Measurements from ENCODE around the gene CAMK1D. TPM values are rescaled to one million over a fixed set of nuclear protein-coding genes. Genes with fewer than 3 reads are reported as not detected.
A peak's percentile ranks its signal among the peaks of the same experiment; 100 is the strongest.

Gene CAMK1D
- total and polyA plus RNA-seq, 2 of the 4 experiments (the other 2 are of a cell fraction) = 5.0 to 5.3 TPM

- BruUV-seq (replicated peaks) = no TSS peak
- H3K9me3 ChIP-seq (ENCODE audit: control insufficient read depth, insufficient read depth, low read length) = no peaks in the 10 kb centered on the region
- H3K4me3 ChIP-seq (ENCODE audit: insufficient read depth, low read depth, low read length) = no peak overlapping the region
- no peaks in the 10 kb centered on the region for H4K20me1 ChIP-seq (ENCODE audit: insufficient read depth, low read length)
- H3K23ac ChIP-seq (ENCODE audit: low read depth, low read length) = no peak overlapping the region
- no peak overlapping the region for H3K4ac ChIP-seq (ENCODE audit: low read depth, low read length)
- H4K5ac ChIP-seq (ENCODE audit: low read depth, low read length) = no peak overlapping the region
- dilution Hi-C loops (cut with HindIII; ENCODE audit: low sequenced_read_pairs, unreplicated experiment) (no loop called here), in situ Hi-C loops (cut with MboI; ENCODE audit: low sequenced_read_pairs) (no loop called here), intact Hi-C loops (cut with micrococcal nuclease) (no loop called here)
- 80% methylated on average over 1 of the region's 22 CpGs; no CpG with 5 or more reads in 1 of the 2 experiments for WGBS, 2 experiments (ENCODE audit: extremely low coverage in 2 of 2, insufficient read length in 1 of 2)
- TF ChIP-seq CEBPB (IDR thresholded peaks at IDR 0.05; ENCODE audit: low read depth, low read length) (no peak), MAFK (IDR thresholded peaks at IDR 0.05; ENCODE audit: low read depth, low read length) (no peak), MXI1 (IDR thresholded peaks at IDR 0.05; ENCODE audit: borderline replicate concordance, low read depth, low read length) (no peak)
- H3K79me1 ChIP-seq (ENCODE audit: low read depth in 1 of 2, low read length in 2 of 2) = no peaks in the 10 kb centered on the region
- H2AFZ ChIP-seq (replicated peaks; ENCODE audit: low read length, poor library complexity) = no peak overlapping the region
- H2AK5ac ChIP-seq (ENCODE audit: low read depth, low read length) = no peak overlapping the region
- H3K9ac ChIP-seq (ENCODE audit: low read depth, low read length) = no peak overlapping the region
- POLR2A ChIA-PET (ENCODE audit: unreplicated experiment) = no interaction called here
- CTCF ChIA-PET = interaction anchor here (0.6 kb wide), 1 partner anchor 560 kb away, joined by 4 read pairs; no protein-coding TSS in a partner anchor
- no peak overlapping the region for H2BK5ac ChIP-seq (ENCODE audit: low read depth, low read length, poor library complexity, severe bottlenecking)
- no peak overlapping the region for H3K4me2 ChIP-seq (ENCODE audit: low read depth, low read length)
- H3K27ac ChIP-seq (ENCODE audit: insufficient read depth, low read length) = no peak overlapping the region
- no peaks in the 10 kb centered on the region; the same call in 1 of the 2 replicates for H3K27me3 ChIP-seq (ENCODE audit: control insufficient read depth, insufficient read depth, low read length)
- no peak overlapping the region for H3K56ac ChIP-seq (ENCODE audit: extremely low read depth, insufficient read depth, low read length)
- H4K91ac ChIP-seq (ENCODE audit: insufficient read depth, low read depth, low read length) = no peak overlapping the region
- H2AK9ac ChIP-seq (replicated peaks; ENCODE audit: low read depth, low read length, poor library complexity) = no peak overlapping the region
- H3K4me1 ChIP-seq (ENCODE audit: control insufficient read depth, insufficient read depth, low read length) = peaks cover 2% of the 10 kb centered on the region; the same call in 1 of the 2 replicates
- H3K14ac ChIP-seq (replicated peaks; ENCODE audit: low read depth, low read length) = no peak overlapping the region
- H4K8ac ChIP-seq (ENCODE audit: low read depth in 2 of 2, low read length in 2 of 2) = no peak overlapping the region
- no peak overlapping the region for H3K18ac ChIP-seq (ENCODE audit: low read depth, low read length)
- no peak overlapping the region for H2BK120ac ChIP-seq (ENCODE audit: low read depth, low read length)
- no peak overlapping the region for H2BK20ac ChIP-seq (ENCODE audit: low read depth, low read length)
- ATAC-seq (ENCODE audit: low read depth) (no peak), DNase-seq (peak; percentile 20)
- H2BK15ac ChIP-seq (ENCODE audit: low read depth, low read length) = no peak overlapping the region
- peaks cover 2% of the 10 kb centered on the region; the same call in 1 of the 2 replicates for H3K9me1 ChIP-seq (ENCODE audit: insufficient read depth, low read length)
- H3K36me3 ChIP-seq (ENCODE audit: control insufficient read depth, insufficient read depth, low read length) = no peaks in the 10 kb centered on the region
These were observed 431.6 kb downstream of the CAMK1D start for GRCh38 chr10:12780634-12781601.

Data from IMR-90 (cell line).